ENCODE measurements around the gene EXOC4.

- no peak for TF ChIP-seq POLR2A (IDR thresholded peaks at IDR 0.05)
- TF ChIP-seq CTCF (IDR thresholded peaks at IDR 0.05): no peak
Observed at GRCh38 chr7:133411395-133411794, 158.5 kb downstream of the EXOC4 start.
